Endothelial cell of umbilical vein (primary cell): ENCODE measurements around the gene KIF26A. TPM values are rescaled to one million over a fixed set of nuclear protein-coding genes. Genes with fewer than 3 reads are reported as not detected.

Experiments used
- BruUV-seq: library from RNA; stranded (reverse); fragments of 400-500 nt; replicated peaks from 2 replicates; lab custom pipeline; 2021; lab: Mats Ljungman, UMichigan
- CTCF ChIA-PET: fragments of 300-600, 350-600 bp; sonication (Branson Sonifier 250); formaldehyde crosslinking; loops from one replicate; lab custom pipeline; 2021; ENCODE audit warnings: antibody characterized with exemption, inconsistent platforms; lab: Charles Lee
- POLR2A ChIA-PET: fragments of 300-600, 350-600 bp; sonication (Branson Sonifier 250); formaldehyde crosslinking; loops from one replicate; lab custom pipeline; 2021; ENCODE audit warnings: antibody characterized with exemption, inconsistent platforms; lab: Charles Lee
- DNase-seq: peaks from one replicate; pipeline ENCODE4 v3.0.0-alpha.2; 2011; ENCODE audit warnings: low read depth, low spot score
- FAIRE-seq: peaks from 2 replicates; lab custom pipeline; 2011; peaks lifted over from hg19 to GRCh38; lab: Jason Lieb, UNC
- H2AFZ ChIP-seq: 2 replicates; pipeline ENCODE4 v1.6.0; 2012; ENCODE audit warnings: low read depth, low read length, control low read depth, inconsistent platforms
- H3K27ac ChIP-seq: 2 replicates; pipeline ENCODE4 v1.5.1; 2011; ENCODE audit warnings: low read depth, mild to moderate bottlenecking, control low read depth, low read length, moderate library complexity; ENCODE audit not compliant: insufficient read depth
- H3K27me3 ChIP-seq, 2 experiments: 2 replicates each; pipeline versions ENCODE4 v1.6.0 to v1.6.1; 2011; ENCODE audit warnings: low read length in 2 of 2, mixed read lengths in 1 of 2; ENCODE audit not compliant: control insufficient read depth in 2 of 2, insufficient read depth in 2 of 2
- H3K36me3 ChIP-seq, 2 experiments: 2 replicates in 1 of 2; 3 replicates in 1 of 2; pipeline ENCODE4 v1.5.1; 2011; ENCODE audit warnings: low read length in 2 of 2, mild to moderate bottlenecking in 1 of 2, moderate library complexity in 1 of 2; ENCODE audit not compliant: control insufficient read depth in 2 of 2, insufficient read depth in 2 of 2; ENCODE audit errors: extremely low read depth in 1 of 2
- H3K4me1 ChIP-seq: 3 replicates; pipeline ENCODE4 v1.5.1; 2011; ENCODE audit warnings: mild to moderate bottlenecking, low read length; ENCODE audit not compliant: control insufficient read depth, insufficient read depth; ENCODE audit errors: extremely low read depth
- H3K4me2 ChIP-seq: 2 replicates; pipeline ENCODE4 v1.6.1; 2011; ENCODE audit warnings: low read length, control low read depth, mixed read lengths; ENCODE audit not compliant: insufficient read depth
- H3K4me3 ChIP-seq, 3 experiments: fragments of 200-600 bp in 1 of 3; sonication (generic), shearing (Covaris generic) in 1 of 3; replicated peaks in 1 of 3; 2 replicates each; pipeline ENCODE4 v1.5.1; 2011 to 2016; ENCODE audit warnings: control low read depth in 3 of 3, low read length in 3 of 3, mild to moderate bottlenecking in 2 of 3, inconsistent platforms in 1 of 3, low read depth in 1 of 3, moderate library complexity in 1 of 3; ENCODE audit not compliant: insufficient read depth in 1 of 3
- H3K79me2 ChIP-seq: 2 replicates; pipeline ENCODE4 v1.6.0; 2012; ENCODE audit warnings: low read length, inconsistent platforms; ENCODE audit not compliant: control insufficient read depth, insufficient read depth
- H3K9ac ChIP-seq: replicated peaks from 2 replicates; pipeline ENCODE3; 2011; ENCODE audit warnings: low read length, control low read depth; ENCODE audit not compliant: insufficient read depth; ENCODE audit errors: extremely low read depth
- H3K9me1 ChIP-seq: replicated peaks from 3 replicates; pipeline ENCODE4 v1.6.0; 2011; ENCODE audit warnings: mild to moderate bottlenecking, low read length; ENCODE audit not compliant: control insufficient read depth, insufficient read depth; ENCODE audit errors: extremely low read depth
- H3K9me3 ChIP-seq: replicated peaks from 2 replicates; pipeline ENCODE4 v1.5.1; 2012; ENCODE audit warnings: low read length, inconsistent platforms; ENCODE audit not compliant: control insufficient read depth, insufficient read depth
- H4K20me1 ChIP-seq: replicated peaks from 2 replicates; pipeline ENCODE3; 2011; ENCODE audit warnings: mild to moderate bottlenecking, low read length; ENCODE audit not compliant: control insufficient read depth, insufficient read depth; ENCODE audit errors: extremely low read depth
- CTCF ChIP-seq, 2 donors: IDR thresholded peaks; 1 replicate in 1 of 2; 2 replicates in 1 of 2; pipeline ENCODE4 v1.5.1; 2011; ENCODE audit warnings: low read length in 2 of 2, mild to moderate bottlenecking in 2 of 2, moderate library complexity in 2 of 2, control low read depth in 1 of 2, inconsistent platforms in 1 of 2, low read depth in 1 of 2; ENCODE audit not compliant: insufficient read depth in 1 of 2; ENCODE audit errors: extremely low read depth in 1 of 2
- EZH2 ChIP-seq: IDR thresholded peaks from 2 replicates; pipeline ENCODE4 v1.6.1; 2012; ENCODE audit warnings: borderline replicate concordance, low read depth, mild to moderate bottlenecking, moderate library complexity, low read length, inconsistent platforms; ENCODE audit not compliant: severe bottlenecking
- FOS ChIP-seq: IDR thresholded peaks from 2 replicates; pipeline ENCODE4 v1.6.1; 2011; ENCODE audit warnings: mild to moderate bottlenecking, low read length, moderate library complexity, borderline replicate concordance; ENCODE audit not compliant: insufficient read depth
- GATA2 ChIP-seq: IDR thresholded peaks from 2 replicates; pipeline ENCODE4 v1.7.0; 2011; ENCODE audit warnings: low read depth, mild to moderate bottlenecking, moderate library complexity, mixed read lengths, low read length; ENCODE audit not compliant: insufficient read length, insufficient read depth
- JUN ChIP-seq: IDR thresholded peaks from 2 replicates; pipeline ENCODE4 v1.6.1; 2011; ENCODE audit warnings: borderline replicate concordance, low read depth; ENCODE audit not compliant: insufficient read length, insufficient read depth
- MAX ChIP-seq: IDR thresholded peaks from 2 replicates; pipeline ENCODE4 v1.6.1; 2011; ENCODE audit not compliant: insufficient read depth, insufficient read length
- MYC ChIP-seq: IDR thresholded peaks from one replicate; pipeline ENCODE4 v1.6.1; 2011; ENCODE audit warnings: mild to moderate bottlenecking, low read depth, low read length
- POLR2A ChIP-seq: IDR thresholded peaks from 2 replicates; pipeline ENCODE4 v1.6.1; 2012; ENCODE audit warnings: low read depth, mild to moderate bottlenecking, control low read depth, low read length
- POLR2AphosphoS5 ChIP-seq: IDR thresholded peaks from 2 replicates; pipeline ENCODE4 v1.6.1; 2012; ENCODE audit warnings: low read depth, mild to moderate bottlenecking, control low read depth, low read length, moderate library complexity; ENCODE audit not compliant: insufficient read depth
- dilution Hi-C: fragments of 300-500 bp; cut with MboI; formaldehyde crosslinking; loops from one replicate; pipeline ENCODE4 v1.15.0; 2019; ENCODE audit warnings: low sequenced_read_pairs; ENCODE audit not compliant: extremely low pct_ligation_motif_present
- intact Hi-C: fragments of 100-400 bp; cut with micrococcal nuclease; formaldehyde crosslinking; loops from one replicate; pipeline ENCODE4 v1.10.0; 2022
- polyA plus RNA-seq, 4 experiments: library from polyadenylated mRNA; depleted of rRNA in 3 of 4; stranded (reverse) in 3 of 4; unstranded in 1 of 4; fragments of >200 nt; gene quantifications; 2 replicates each; pipeline versions ENCODE4 v1.2.1 to v1.2.3, GENCODE V29; 2011 to 2012; ENCODE audit warnings: missing spikeins in 1 of 4
- total RNA-seq: library from RNA; stranded (reverse); gene quantifications from 2 replicates; pipeline ENCODE4 v1.2.3, GENCODE V29; 2021

KIF26A gene
- total and polyA plus RNA-seq, 2 donors (not counting 3 experiments of a cell fraction or from before 2014, with no cell fraction given), result 3.6 to 10.7 TPM

- ChIA-PET POLR2A (no interaction called here), CTCF (no interaction called here)
- no peak overlapping the region for H3K4me2 ChIP-seq
- DNase-seq (no peak), FAIRE-seq (no peak)
- H4K20me1 ChIP-seq, result no peaks in the 10 kb centered on the region
- H3K27me3 ChIP-seq, result peaks cover 23 to 26% of the 10 kb centered on the region in 2 experiments
- dilution Hi-C loops, result no loop called here
- H3K27ac ChIP-seq, result no peak overlapping the region
- H3K9ac ChIP-seq, result no peak overlapping the region
- H3K36me3 ChIP-seq, result no peaks in the 10 kb centered on the region
- H3K4me1 ChIP-seq, result no peaks in the 10 kb centered on the region
- intact Hi-C loops, result no loop called here
- H2AFZ ChIP-seq, result no peak overlapping the region
- H3K4me3 ChIP-seq, result no peak overlapping the region
- no peaks in the 10 kb centered on the region for H3K79me2 ChIP-seq
- H3K9me1 ChIP-seq, result no peaks in the 10 kb centered on the region
- BruUV-seq, result no TSS peak
- H3K9me3 ChIP-seq, result no peaks in the 10 kb centered on the region
- TF ChIP-seq MAX (no peak), EZH2 (no peak), GATA2 (no peak), FOS (no peak), POLR2AphosphoS5 (no peak), JUN (no peak), POLR2A (no peak), MYC (no peak), CTCF (IDR thresholded peaks at IDR 0.05; ENCODE audit: extremely low read depth in 1 of 2, insufficient read depth in 1 of 2, low read depth in 1 of 2, low read length in 2 of 2) (no peak)
Observed at GRCh38 chr14:104113631-104114420, 24.6 kb upstream of the KIF26A start.
